Neural progenitor cell (in vitro differentiated cells): ENCODE measurements around the gene GSAP.

Experiments
- EZH2 ChIP-seq: fragments of 200-600 bp; sonication (generic); IDR thresholded peaks from 2 replicates; pipeline ENCODE4 v1.6.1; 2017; ENCODE audit warnings: antibody characterized with exemption, mild to moderate bottlenecking, moderate library complexity
- TF ChIP-seq, protein P1 (sequence below): fragments of 200-600 bp; sonication (generic); IDR thresholded peaks from 2 replicates; pipeline ENCODE4 v1.5.1; 2017; ENCODE audit warnings: antibody characterized with exemption, mild to moderate bottlenecking

GRCh38 chr7:77395626-77396025, 20.5 kb downstream of the GSAP start:
- TF ChIP-seq, protein P1, sequence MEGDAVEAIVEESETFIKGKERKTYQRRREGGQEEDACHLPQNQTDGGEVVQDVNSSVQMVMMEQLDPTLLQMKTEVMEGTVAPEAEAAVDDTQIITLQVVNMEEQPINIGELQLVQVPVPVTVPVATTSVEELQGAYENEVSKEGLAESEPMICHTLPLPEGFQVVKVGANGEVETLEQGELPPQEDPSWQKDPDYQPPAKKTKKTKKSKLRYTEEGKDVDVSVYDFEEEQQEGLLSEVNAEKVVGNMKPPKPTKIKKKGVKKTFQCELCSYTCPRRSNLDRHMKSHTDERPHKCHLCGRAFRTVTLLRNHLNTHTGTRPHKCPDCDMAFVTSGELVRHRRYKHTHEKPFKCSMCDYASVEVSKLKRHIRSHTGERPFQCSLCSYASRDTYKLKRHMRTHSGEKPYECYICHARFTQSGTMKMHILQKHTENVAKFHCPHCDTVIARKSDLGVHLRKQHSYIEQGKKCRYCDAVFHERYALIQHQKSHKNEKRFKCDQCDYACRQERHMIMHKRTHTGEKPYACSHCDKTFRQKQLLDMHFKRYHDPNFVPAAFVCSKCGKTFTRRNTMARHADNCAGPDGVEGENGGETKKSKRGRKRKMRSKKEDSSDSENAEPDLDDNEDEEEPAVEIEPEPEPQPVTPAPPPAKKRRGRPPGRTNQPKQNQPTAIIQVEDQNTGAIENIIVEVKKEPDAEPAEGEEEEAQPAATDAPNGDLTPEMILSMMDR = no peak
- TF ChIP-seq EZH2 = no peak
